B cell (primary cell): Measurements from ENCODE around the gene LUC7L. TPM values are rescaled to one million over a fixed set of nuclear protein-coding genes. Genes with fewer than 3 reads are reported as not detected.

Experiments used
- ATAC-seq: fragments of 200-7000 bp; cut with Tn5 transposase; one replicate; pipeline ENCODE4 v1.10.0; 2021; ENCODE audit warnings: low read depth, mild to moderate bottlenecking, moderate number of reproducible peaks, moderate library complexity
- CTCF ChIA-PET: fragments of 350-600 bp; sonication (Branson Sonifier 250); formaldehyde crosslinking; loops from one replicate; lab custom pipeline; 2021; ENCODE audit warnings: antibody characterized with exemption, inconsistent platforms; lab: Charles Lee
- POLR2A ChIA-PET: fragments of 350-600 bp; sonication (Branson Sonifier 250); formaldehyde crosslinking; loops from one replicate; lab custom pipeline; 2021; ENCODE audit warnings: antibody characterized with exemption; lab: Charles Lee
- DNase-seq: peaks from one replicate; pipeline ENCODE4 v3.0.0; 2013
- H2AFZ ChIP-seq: 2 replicates; pipeline ENCODE4 v1.6.1; 2012; ENCODE audit warnings: mild to moderate bottlenecking, low read depth, low read length; ENCODE audit not compliant: insufficient read depth, poor library complexity, severe bottlenecking
- H3K27ac ChIP-seq, 2 donors: 1 replicate in 1 of 2; 2 replicates in 1 of 2; pipeline ENCODE4 v1.5.1; 2012 to 2013; ENCODE audit warnings: low read length in 2 of 2, mild to moderate bottlenecking in 2 of 2, moderate library complexity in 1 of 2
- H3K27me3 ChIP-seq, 4 experiments: fragments of 200-600 bp in 1 of 4; sonication (generic) in 1 of 4; replicated peaks in 1 of 4; 1 replicate in 2 of 4; 2 replicates in 2 of 4; pipeline versions ENCODE4 v1.6.1 to v1.7.0; 2013 to 2016; ENCODE audit warnings: low read length in 3 of 4, mild to moderate bottlenecking in 2 of 4, mixed read lengths in 1 of 4, moderate library complexity in 1 of 4; ENCODE audit not compliant: insufficient read depth in 4 of 4, control insufficient read depth in 3 of 4; ENCODE audit errors: control extremely low read depth in 1 of 4
- H3K36me3 ChIP-seq, 2 experiments: replicated peaks in 1 of 2; 1 replicate in 1 of 2; 2 replicates in 1 of 2; pipeline versions ENCODE4 v1.6.1 to v1.7.1; 2013; ENCODE audit warnings: low read length in 1 of 2; ENCODE audit not compliant: insufficient read depth in 2 of 2, control insufficient read depth in 1 of 2; ENCODE audit errors: control extremely low read depth in 1 of 2, extremely low read depth in 1 of 2
- H3K4me1 ChIP-seq, 2 donors: fragments of 200-600 bp in 1 of 2; sonication (generic) in 1 of 2; 1 replicate in 1 of 2; 2 replicates in 1 of 2; pipeline versions ENCODE4 v1.5.1 to v1.6.1; 2013 to 2017; ENCODE audit warnings: low read length in 2 of 2; ENCODE audit not compliant: control insufficient read depth in 2 of 2, insufficient read depth in 2 of 2
- H3K4me2 ChIP-seq: replicated peaks from 2 replicates; pipeline ENCODE3; 2012; ENCODE audit warnings: mild to moderate bottlenecking, low read depth, low read length; ENCODE audit not compliant: poor library complexity, severe bottlenecking
- H3K4me3 ChIP-seq, 5 experiments: fragments of 200-600 bp in 1 of 5; sonication (generic) in 1 of 5; 1 replicate in 3 of 5; 2 replicates in 2 of 5; pipeline versions ENCODE4 v1.5.1 to v1.7.0; 2011 to 2016; ENCODE audit warnings: low read length in 4 of 5, mild to moderate bottlenecking in 4 of 5, low read depth in 2 of 5, control low read depth in 1 of 5, moderate library complexity in 1 of 5; ENCODE audit not compliant: insufficient read depth in 1 of 5; ENCODE audit errors: control extremely low read depth in 1 of 5, extremely low read depth in 1 of 5
- H3K79me2 ChIP-seq: fragments of 200-600 bp; sonication (generic); one replicate; pipeline ENCODE4 v1.6.0; 2016; ENCODE audit warnings: low read length; ENCODE audit not compliant: control insufficient read depth, insufficient read depth
- H3K9ac ChIP-seq: fragments of 200-600 bp; sonication (generic); 2 replicates; pipeline ENCODE4 v1.6.1; 2017; ENCODE audit warnings: mild to moderate bottlenecking, low read length, moderate library complexity
- H3K9me3 ChIP-seq, 3 donors: one replicate each; pipeline versions ENCODE4 v1.6.1 to v1.7.1; 2013; ENCODE audit warnings: low read length in 2 of 3; ENCODE audit not compliant: control insufficient read depth in 2 of 3, insufficient read depth in 1 of 3; ENCODE audit errors: control extremely low read depth in 1 of 3
- H4K20me1 ChIP-seq: 2 replicates; pipeline ENCODE4 v1.6.0; 2012; ENCODE audit warnings: mild to moderate bottlenecking, low read length; ENCODE audit not compliant: insufficient read depth, control insufficient read depth, poor library complexity, severe bottlenecking
- H3K27ac Mint-ChIP-seq: one replicate; pipeline ENCODE4 v1.8.0; 2021; ENCODE audit warnings: mixed read lengths
- H3K27me3 Mint-ChIP-seq: one replicate; pipeline ENCODE4 v1.8.0; 2021; ENCODE audit warnings: mixed read lengths
- H3K4me1 Mint-ChIP-seq: one replicate; pipeline ENCODE4 v1.8.0; 2021; ENCODE audit warnings: mixed read lengths
- H3K4me3 Mint-ChIP-seq: one replicate; pipeline ENCODE4 v1.8.0; 2021; ENCODE audit warnings: mixed read lengths
- H3K9me3 Mint-ChIP-seq: one replicate; pipeline ENCODE4 v1.8.0; 2022; ENCODE audit warnings: mixed read lengths; ENCODE audit not compliant: insufficient read depth
- EZH2 ChIP-seq: IDR thresholded peaks from 2 replicates; pipeline ENCODE4 v1.6.1; 2012; ENCODE audit warnings: borderline replicate concordance, low read depth, mild to moderate bottlenecking, moderate library complexity, low read length; ENCODE audit not compliant: insufficient read depth, poor library complexity, severe bottlenecking
- WGBS: methylation state at CpG from one replicate; pipeline ENCODE4 v1.1.5; 2013; ENCODE audit warnings: missing lambda C conversion rate; ENCODE audit not compliant: insufficient coverage; 5-methylcytosine and 5-hydroxymethylcytosine counted together
- intact Hi-C: fragments of 100-400 bp; cut with micrococcal nuclease; formaldehyde crosslinking; loops from one replicate; pipeline ENCODE4 v1.10.0; 2022
- polyA plus RNA-seq: library from polyadenylated mRNA; depleted of rRNA; stranded (reverse); fragments of >200 nt; gene quantifications from 2 replicates; pipeline ENCODE4 v1.2.3, GENCODE V29; 2012
- total RNA-seq, 2 donors: library from RNA; stranded (reverse); fragments of 120-200 nt in 1 of 2; gene quantifications; 1 replicate in 1 of 2; 2 replicates in 1 of 2; pipeline versions ENCODE4 v1.2.3 to v1.2.4, GENCODE V29; 2013 to 2022
- TF ChIP-seq, protein P1 (sequence below): fragments of 200-600 bp; IDR thresholded peaks from one replicate; pipeline ENCODE4 v1.8.0; 2022; ENCODE audit warnings: antibody characterized with exemption, mild to moderate bottlenecking

The LUC7L gene
- total and polyA plus RNA-seq, 2 donors (not counting 1 experiment from before 2014, with no cell fraction given) = 148 to 181 TPM

DNA sequence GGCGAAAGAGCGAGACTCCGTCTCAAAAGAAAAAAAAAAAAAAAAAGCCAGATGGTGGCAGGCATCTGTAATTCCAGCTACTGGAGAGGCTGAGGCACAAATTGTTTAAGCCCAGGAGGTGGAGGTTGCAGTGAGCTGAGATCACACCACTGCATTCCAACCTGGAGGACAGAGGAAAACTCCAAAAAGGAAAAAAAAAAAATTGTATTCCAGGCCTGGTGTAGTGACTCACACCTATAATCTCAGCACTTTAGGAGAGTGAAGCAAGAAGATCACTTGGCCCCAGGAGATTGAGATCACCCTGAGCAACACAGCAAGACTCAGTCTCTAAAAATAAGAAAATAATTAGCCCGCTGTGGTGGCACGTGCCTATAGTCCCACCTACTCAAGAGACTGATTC lies 28.9 kb downstream of the LUC7L start:
- Histone ChIP-seq H3K4me1 (no peaks in the 10 kb centered on the region), H3K27ac (no peak overlapping the region), H3K9me3 (no peaks in the 10 kb centered on the region), H3K9ac (no peak overlapping the region), H3K4me2 (no peak overlapping the region), H3K27me3 (no peaks in the 10 kb centered on the region), H3K36me3 (peaks cover 7 to 67% of the 10 kb centered on the region in 2 experiments), H4K20me1 (peaks cover 28% of the 10 kb centered on the region), H2AFZ (no peak overlapping the region), H3K79me2 (peaks cover 9% of the 10 kb centered on the region), H3K4me3 (no peak overlapping the region)
- POLR2A ChIA-PET = interaction anchor here (0.7 kb wide), 1 partner anchor 20 kb away, joined by 5 read pairs; the partner anchor contains the start of gene HBQ1
- Mint-ChIP-seq H3K27me3 (no peaks in the 10 kb centered on the region), H3K9me3 (no peaks in the 10 kb centered on the region), H3K27ac (no peak overlapping the region), H3K4me3 (no peak overlapping the region), H3K4me1 (no peaks in the 10 kb centered on the region)
- DNase-seq (no peak), ATAC-seq (no peak)
- intact Hi-C loops = no loop called here
- WGBS = 100% methylated on average over 3 of the region's 5 CpGs
- CTCF ChIA-PET = no interaction called here
- TF ChIP-seq, protein P1, sequence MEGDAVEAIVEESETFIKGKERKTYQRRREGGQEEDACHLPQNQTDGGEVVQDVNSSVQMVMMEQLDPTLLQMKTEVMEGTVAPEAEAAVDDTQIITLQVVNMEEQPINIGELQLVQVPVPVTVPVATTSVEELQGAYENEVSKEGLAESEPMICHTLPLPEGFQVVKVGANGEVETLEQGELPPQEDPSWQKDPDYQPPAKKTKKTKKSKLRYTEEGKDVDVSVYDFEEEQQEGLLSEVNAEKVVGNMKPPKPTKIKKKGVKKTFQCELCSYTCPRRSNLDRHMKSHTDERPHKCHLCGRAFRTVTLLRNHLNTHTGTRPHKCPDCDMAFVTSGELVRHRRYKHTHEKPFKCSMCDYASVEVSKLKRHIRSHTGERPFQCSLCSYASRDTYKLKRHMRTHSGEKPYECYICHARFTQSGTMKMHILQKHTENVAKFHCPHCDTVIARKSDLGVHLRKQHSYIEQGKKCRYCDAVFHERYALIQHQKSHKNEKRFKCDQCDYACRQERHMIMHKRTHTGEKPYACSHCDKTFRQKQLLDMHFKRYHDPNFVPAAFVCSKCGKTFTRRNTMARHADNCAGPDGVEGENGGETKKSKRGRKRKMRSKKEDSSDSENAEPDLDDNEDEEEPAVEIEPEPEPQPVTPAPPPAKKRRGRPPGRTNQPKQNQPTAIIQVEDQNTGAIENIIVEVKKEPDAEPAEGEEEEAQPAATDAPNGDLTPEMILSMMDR = no peak
- TF ChIP-seq EZH2 = no peak

DNA sequence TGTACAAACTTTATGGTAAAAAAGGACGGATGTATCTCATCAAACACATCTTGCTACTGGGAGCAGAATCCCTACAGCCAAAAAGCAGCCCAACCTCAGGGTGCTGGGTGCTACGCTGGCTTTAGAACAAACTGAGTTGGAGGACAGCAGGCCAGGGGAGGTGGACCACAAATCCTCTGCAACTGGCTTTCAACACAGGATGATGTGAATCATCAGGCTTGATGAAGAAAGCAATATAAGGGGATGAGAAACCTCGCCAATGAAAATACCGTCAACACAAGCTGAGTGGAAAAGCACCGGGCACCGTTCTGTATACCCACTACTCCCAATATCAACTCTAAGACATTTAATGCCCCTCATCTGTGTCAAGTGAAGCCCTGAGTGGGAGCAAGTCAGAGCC lies 34.7 kb downstream of the LUC7L start:
- Histone ChIP-seq H3K4me3 (no peak overlapping the region), H3K4me2 (no peak overlapping the region), H3K4me1 (no peaks in the 10 kb centered on the region), H3K9me3 (no peaks in the 10 kb centered on the region), H3K27me3 (no peaks in the 10 kb centered on the region), H3K36me3 (peaks cover 10 to 86% of the 10 kb centered on the region in 2 experiments), H3K79me2 (peaks cover 21% of the 10 kb centered on the region), H4K20me1 (peaks cover 49% of the 10 kb centered on the region), H3K27ac (no peak overlapping the region), H3K9ac (no peak overlapping the region), H2AFZ (no peak overlapping the region)
- POLR2A ChIA-PET = no interaction called here
- no peak overlapping the region for H3K4me3 Mint-ChIP-seq
- no peak overlapping the region for H3K27ac Mint-ChIP-seq
- CTCF ChIA-PET = interaction anchor here (1.1 kb wide), 1 partner anchor 129 kb away, joined by 4 read pairs; no protein-coding TSS in a partner anchor
- H3K27me3 Mint-ChIP-seq = no peaks in the 10 kb centered on the region
- ATAC-seq (no peak), DNase-seq (no peak)
- intact Hi-C loops = no loop called here
- WGBS = 74% methylated on average over 5 of the region's 6 CpGs
- H3K9me3 Mint-ChIP-seq = no peaks in the 10 kb centered on the region
- TF ChIP-seq, protein P1 = no peak
- TF ChIP-seq EZH2 = no peak
- no peaks in the 10 kb centered on the region for H3K4me1 Mint-ChIP-seq
